GM18873 (cell line): ENCODE data around the gene ABHD5.

Experiments used
- ATAC-seq: cut with Tn5 transposase; IDR thresholded peaks from one replicate; pipeline ENCODE4 v1.9.1; 2021; ENCODE audit warnings: mild to moderate bottlenecking, moderate library complexity, moderate number of reproducible peaks; ENCODE audit not compliant: unreplicated experiment, low FRiP score

ABHD5 gene

DNA sequence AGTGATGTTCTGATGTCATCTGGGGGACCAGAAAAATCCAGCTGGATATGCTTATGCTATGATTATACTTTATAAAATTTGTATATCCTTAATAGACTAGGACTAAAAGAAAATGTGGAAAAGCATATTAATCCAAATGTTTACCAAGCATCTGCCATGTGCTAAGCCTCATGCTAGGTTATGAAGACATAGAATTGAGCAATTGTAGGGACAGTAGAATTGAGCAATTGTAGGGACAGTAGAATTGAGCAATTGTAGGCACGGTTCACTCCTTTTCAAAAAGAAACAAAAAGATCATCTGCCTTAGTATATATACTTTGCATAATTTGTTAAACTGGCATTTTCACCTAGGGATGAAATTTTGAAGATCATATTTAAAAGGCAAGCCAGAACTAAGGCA is 18.3 kb downstream of the ABHD5 start:
- ATAC-seq, result no peak

DNA sequence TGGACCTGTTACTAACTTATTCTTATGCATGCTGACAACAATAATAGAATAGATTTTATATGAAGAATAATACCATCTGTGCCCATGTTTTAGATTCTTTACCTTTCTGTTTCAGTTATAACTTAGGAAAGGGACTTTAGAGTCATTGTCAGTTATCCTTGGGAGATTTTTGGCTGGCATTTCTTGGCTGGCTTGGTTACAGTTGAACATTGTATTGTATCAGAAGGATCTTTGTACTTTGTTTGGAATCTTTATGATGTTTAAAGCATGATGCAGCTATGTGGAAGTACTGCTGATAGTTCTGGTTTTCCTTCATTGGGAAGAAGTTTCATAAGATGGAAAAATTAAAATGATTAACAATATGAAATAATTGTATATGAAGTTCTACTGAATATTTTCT is 19.9 kb downstream of the ABHD5 start:
- no peak for ATAC-seq

DNA sequence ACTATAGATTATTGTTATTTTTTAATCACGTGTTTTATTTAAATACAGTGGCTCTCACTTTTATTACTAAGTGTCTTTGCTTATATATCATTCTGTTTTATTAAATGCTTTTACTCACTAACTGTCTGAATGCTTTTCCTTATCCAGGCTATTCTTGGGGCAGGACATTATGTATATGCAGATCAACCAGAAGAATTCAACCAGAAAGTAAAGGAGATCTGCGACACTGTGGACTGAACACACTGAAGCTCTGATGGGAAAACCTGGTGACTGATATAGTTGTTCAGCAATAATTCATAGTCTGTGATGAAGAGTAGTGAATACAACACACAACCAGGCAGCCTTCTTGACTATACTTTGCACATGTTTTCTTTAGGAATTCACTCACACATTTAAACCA is 27.6 kb downstream of the ABHD5 start:
- no peak for ATAC-seq

DNA sequence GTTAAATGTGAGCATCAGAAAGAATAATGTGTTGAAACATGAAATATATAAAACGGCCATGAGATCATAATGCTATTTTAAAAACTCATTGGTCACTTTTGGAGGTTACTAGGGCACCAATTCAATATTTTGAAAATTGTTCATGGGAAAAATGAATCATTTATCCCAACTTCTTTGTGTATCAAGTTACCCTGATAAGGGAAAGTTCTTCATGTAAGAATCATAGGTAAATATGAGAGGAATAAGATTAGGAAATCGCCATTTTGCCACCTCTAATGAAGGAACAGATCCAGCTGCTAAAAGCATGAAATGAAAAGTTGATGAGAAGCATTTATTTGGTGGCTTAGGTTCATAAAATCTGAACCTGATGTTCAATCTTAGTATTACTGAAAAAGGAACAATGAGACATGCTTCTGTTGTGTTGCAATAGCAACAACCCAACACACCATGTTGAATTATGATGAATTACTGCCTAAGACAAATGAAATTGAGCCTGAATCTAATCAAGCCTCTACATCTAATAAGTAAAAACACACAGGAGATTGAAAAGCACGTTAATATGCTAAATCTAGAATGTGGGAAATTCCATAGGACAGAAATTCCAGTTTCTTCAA is 32.5 kb downstream of the ABHD5 start:
- ATAC-seq, result no peak

DNA sequence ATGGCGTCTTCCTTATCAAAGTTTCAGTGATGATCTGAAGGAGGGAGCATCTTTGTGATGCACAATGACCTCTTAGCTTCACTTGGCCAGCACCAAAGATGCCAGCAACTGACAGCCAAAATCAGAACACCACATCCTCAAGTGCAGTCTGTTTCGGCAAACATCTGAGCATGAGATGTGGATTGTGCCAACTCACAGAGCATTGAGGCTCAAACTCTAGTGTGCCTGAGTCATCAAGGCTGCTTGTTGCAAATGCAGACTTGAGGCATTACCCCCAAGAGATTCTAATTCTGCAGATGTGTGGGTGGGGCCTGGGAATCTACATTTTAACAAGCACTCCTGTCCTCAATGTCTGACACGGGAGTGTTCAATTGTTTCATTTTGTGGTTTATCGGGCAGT is 35.8 kb downstream of the ABHD5 start:
- ATAC-seq, result no peak

DNA sequence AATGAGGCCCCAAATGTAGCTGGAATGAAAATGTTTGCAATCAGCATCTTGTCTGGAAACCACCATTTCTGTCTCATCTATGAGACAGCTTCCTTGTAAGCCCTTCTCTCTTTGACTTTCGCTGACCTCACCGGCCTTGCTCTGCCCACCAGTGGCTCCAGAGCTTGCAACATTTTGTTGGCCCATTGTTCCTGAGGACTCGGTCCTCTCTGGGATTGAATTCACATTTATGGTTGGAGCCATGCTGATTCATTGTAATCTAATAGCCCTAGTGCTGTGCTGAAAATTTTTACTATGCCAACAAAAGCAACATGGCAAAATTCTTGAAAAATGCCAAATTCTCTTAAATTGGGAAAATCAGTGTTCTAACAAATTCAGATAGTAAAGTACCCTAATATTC is 37.2 kb downstream of the ABHD5 start:
- ATAC-seq, result no peak

DNA sequence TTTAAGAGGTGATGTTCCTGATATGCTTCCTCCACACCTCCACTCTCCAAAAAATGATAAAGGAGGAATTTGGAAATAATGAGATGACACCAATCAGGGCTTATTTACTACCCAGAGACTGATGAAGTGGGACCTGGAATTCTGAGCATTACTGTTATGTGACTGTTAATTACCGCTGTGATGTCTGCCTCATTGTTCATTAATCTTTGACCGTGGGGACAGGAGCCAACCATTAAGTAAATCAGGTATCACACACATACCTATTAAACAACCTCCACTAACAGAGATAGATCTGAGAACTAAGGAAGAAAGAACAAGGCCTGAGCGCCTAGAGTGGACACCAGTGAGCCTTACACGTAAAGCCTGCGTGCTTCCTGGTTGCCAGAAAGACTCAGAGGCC is 37.7 kb downstream of the ABHD5 start:
- no peak for ATAC-seq

DNA sequence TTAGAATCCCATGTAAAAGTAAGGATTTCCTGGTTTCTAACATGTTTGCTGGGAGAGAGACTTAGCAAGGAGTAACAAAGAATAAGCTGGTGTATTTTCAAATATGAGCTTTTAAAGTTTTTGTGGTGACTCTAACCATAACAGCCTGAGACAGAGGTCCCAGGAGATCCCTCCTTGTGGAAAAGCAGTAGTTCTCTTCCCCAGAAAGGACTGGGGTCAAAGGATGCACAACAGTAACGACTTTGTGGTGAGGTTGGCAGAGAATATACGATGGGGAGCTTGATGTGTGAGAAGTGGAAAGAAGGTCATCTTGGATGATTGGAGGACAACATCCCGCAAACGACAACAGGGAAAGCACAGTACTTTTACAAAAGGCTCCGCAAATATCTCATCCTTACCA is 38.2 kb downstream of the ABHD5 start:
- ATAC-seq, result no peak

DNA sequence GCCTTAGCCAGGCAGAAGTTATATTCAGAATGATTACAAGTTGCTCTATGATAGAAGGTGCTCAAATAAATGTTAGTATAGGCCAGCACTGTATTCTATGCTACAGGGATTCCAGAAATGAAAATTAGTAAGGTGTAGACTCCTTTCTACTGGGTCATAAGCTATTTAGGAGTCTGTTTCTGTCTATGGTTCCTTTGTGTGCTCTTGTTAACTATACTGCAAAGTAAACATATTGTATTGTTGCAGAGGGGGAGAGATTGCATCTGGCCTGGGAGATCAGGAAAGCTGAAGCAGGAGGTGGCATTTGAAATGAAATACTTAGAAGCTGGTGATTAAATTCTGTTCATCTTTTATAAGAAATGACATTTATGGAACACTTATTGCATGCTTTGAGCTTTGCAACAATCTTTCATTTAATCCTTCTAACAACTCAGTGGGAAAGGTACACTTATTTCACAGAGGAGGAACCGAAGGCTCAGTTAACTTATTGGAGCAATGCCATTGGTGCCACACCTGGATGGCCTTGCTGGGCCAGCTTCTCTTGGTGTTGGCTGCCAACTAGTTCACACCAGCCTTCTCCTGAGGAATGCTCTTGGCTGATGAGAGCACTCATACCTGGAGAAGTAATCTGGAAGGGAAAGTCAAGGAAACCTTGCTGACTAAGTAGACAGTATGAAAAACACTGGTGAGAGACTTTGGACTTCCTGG is 39.1 kb downstream of the ABHD5 start:
- ATAC-seq, result no peak

DNA sequence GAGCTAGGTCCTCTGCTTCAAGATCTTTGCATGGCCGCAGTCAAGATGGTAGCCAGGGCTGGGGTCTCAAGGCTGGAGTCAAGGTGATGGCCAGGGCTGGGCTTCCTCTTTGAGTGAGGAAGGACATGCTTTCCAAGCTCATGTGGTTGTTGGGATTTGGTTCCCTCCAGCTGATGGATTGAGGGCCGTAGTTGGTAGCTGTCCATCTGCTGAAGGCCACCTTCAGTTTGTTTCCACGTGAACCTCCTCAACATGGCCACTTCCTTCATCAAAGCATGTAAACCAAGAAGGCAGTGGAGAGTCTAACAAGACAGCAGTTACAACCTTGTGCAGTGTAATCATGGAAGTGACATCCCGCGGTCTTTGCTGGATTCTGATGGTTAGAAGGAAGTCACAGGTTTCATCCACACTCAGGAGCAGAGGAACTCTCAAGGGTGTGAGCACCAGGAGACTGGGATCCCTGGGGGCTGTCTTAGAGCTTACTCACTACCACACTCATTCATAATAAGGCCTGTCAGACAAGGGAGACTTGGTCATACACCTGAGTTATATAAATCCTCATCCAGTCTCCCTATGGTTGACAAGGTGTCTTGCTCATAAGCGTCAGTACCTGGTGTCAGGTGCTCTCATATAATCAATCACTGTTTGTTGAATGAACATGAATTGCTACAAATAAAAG is 42.1 kb downstream of the ABHD5 start:
- ATAC-seq, result no peak

DNA sequence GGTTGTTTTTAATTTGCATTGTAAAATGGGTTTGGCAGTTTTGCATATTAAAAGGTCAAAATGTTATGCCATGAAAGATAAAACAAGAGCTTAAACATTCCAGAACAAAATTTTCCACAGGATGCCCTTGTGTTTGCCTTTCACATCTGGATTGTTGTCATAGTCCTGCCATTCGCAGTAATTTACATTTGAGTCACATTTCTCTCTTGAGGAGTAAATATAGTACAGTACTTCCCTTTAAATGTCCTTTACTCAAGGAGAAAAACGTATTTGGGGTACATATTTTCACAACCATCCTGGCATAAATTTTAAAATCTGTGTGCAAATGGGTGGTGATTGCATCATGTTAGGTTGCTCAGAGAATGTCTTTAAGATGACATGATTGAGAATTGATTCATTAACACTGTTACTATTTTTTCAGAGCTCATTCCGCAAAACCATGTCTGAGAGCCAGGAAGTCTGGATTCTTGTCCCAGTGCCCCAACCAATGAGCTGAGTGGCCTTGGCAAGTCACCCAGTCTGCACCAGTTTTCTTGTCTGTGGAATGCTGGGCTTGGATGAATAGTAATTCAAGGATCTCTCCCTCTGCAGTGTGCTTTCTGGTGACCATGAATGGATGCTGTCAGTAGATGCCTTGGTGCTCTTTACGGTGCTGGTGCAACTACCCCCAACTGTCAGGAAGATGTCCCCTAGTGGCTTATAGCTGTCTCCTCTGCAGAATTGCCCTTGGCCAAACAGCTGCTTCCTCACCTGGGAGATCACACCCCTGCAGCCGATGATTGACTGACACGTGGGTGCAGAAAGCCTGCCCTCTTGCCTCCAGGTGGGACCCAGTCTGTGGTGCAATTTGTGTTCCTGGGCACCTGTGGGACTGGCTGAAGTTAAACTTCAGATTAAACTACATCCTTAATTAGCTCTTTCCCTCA is 43.0 kb downstream of the ABHD5 start:
- ATAC-seq, result no peak

DNA sequence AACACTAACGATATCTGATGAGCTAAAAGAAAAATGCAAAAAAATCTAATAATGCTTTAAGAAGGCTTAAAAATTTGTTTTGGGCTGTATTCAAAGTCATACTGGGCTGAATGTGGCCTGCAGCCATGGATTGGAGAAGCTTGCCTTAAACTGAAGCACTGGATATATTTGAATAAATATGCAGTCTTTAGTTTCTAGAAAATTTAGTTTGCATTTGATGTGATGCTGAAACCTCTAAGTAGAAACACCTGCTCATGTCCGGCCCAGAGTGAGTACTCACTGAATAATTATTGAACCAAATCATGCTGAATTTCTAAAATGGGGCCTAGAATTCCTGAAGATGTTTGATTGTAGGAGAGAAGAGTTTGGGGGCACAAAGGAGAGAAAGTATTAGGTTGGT is 43.9 kb downstream of the ABHD5 start:
- no peak for ATAC-seq

DNA sequence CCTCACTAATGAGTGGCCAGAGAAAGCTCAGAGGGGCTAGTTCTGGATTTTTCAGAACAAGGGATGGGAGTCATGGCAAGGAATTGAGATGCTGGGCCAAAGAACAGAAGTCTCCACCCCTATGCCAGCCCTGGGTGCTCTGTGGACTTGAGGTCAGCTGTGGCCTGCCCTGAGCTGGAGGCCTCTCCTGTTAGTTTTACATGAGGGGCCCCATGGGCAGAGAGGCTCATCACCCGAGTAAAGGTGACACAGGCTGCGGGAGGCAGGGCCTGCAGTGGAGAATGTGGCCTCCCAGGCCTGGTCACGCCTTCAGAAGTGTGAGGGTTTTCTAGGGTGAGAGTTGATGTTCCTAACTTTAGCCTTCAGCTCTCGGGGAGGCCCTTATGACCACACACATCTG is 44.9 kb downstream of the ABHD5 start:
- no peak for ATAC-seq

DNA sequence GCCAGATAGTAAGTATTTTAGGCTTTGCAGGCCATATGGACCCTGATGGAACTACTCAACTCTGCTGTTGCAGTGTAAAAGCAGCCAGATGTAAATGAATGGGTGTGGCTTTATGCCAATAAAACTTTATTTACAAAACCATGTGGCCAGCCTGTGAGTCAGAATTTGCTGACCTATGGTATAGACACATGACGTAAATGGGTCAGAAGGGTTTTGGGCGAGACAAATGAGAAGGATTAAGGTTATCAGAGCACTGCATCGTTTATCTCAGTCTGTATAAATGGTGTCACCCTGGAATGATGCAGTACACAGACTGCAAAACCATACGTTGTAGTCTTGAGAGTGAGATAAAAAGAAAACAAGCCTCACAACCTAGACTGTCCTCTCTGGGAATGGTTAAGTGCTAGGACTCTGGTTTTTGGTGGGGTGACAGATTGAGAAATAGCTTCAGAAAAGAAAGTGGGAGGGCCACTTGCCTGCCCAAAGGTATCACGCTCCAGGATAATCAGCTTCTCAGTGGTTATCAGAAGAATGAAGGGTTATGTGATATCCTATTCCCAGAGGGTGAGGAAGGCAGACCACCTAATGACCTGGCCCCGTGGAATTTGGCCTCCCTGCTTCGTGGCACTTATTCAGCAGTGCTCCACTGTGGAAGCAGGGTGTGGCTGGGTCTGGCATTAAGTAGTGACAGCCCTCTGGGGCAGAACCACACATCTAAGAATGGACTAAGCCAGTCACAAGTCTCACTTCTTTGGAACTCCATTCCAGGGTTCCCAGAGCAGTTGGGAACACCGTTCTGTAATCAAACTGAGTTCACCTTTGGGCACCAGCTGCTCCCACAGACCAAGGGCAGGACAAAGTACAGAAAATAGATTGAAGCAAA is 46.1 kb downstream of the ABHD5 start:
- no peak for ATAC-seq

DNA sequence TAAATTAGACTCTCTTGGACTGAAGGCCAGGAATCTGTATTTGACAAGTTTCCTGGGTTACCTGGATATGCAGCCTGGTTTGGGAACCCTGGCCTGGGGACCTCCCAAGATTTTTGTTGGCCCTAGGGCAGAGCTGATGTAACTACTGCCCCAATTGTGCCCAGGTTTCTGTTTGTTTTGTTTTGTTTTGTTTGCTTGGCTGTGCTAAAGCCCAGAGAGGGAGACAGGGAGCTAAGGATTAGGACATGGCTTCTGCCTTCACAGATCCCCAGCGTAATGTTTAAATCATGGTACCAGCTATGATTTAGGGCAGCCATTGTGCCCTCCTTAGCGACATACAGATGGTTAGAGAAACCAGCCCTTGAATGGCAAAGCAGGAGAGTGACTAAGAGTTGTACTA is 47.6 kb downstream of the ABHD5 start:
- no peak for ATAC-seq

DNA sequence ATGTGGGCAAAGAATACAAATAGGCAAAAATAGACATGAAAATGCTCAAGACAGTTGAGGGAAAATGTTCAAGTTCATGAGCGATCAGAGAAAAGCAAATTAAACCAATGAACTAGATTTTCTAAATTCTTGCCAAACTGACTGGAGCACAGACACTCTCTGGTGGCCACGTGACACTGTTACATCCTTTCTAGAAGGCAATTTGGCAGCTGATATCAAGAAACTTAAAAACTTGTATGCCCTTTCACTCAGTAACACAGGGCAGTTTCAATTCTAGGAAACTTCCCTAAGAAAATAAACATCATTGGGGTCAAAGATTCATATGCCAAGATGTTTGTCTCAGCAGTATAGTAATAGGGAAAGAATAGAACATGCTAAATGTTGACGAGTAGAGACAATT is 52.2 kb downstream of the ABHD5 start:
- ATAC-seq, result no peak

DNA sequence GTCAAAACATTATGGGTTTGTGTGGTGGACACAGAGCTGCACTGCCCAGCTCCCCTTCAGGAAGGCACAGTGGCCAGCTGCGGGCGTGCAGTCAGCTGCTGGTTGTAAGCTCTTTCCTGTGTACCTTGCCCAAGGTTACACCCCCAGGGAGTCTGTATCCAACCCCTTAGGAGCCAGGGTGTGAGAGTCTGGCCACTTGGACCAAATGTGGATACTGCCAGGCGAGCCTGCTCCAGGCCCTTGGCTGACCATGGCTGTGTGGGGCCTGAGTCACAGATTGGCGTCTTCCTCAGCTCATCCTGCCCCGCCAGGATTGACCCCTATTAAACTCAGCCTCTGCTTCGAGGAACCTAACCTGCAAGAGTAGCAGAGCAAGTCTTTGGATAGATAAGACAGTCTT is 56.9 kb downstream of the ABHD5 start:
- ATAC-seq, result no peak

DNA sequence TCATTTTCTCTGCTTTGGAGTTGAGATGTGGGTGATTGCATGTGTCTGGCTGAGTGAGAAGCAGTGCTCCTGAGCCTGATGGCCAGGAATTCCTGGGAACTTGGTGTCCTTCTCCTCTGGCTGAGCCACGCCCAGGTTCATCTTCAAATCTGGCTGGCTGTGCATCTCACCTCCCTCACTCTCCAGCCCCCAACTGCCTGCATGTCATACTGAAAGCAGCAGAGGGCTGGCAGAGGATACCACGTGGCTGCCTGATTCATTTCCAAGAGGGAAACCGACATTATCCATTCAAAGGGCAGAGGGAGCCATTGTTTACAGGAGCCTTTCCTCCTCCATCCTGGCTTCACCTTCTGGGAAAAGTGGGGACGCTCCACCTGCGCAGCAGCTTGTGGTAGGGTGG is 57.4 kb downstream of the ABHD5 start:
- ATAC-seq, result no peak

DNA sequence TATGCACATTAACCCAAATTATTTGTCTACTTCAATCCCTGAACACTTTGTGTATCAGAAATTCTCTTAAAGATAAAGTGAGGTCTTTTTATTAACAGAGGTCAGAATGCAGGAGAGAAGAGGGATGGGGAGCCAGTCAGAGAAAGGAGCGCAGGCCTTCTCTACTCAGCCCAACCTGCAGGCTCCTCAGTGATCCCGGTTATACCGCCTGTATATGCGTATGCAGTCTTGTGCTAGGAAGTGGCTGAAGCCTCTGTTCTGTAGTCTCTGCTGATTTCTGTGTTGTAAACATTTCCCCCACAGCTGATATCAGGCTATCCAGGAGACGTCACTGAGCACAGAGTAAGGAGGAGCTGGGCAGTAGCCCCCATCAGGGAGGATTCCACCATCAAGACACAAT is 57.9 kb downstream of the ABHD5 start:
- ATAC-seq, result no peak

DNA sequence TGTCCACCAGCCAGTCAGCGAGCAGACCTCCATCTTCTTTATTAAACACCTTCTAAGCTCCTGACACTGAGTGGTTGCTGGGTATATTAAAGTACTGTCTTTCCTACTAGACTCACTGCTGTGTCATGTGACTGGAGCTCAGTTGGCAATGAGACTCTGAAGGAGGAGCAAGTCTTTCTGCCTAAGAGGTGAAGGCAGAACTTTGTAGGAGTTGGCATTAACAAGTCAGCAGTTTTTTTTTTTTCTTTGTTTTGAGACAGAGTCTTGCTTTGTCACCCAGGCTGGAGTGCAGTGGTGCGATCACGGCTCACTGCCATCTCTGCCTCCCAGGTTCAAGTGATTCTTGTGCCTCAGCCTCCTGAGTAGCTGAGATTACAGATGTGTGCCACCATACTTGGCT is 62.2 kb downstream of the ABHD5 start:
- ATAC-seq, result no peak
